ENCODE measurements around the gene AHCYL2.

GRCh38 chr7:129262324-129262723 lies 37.5 kb downstream of the AHCYL2 start:
- no peak for TF ChIP-seq POLR2AphosphoS5 (IDR thresholded peaks at IDR 0.05; ENCODE audit: low read depth)
- no peak for TF ChIP-seq REST (IDR thresholded peaks at IDR 0.05; ENCODE audit: unreplicated experiment)
- no peak for TF ChIP-seq CTCF (conservative IDR thresholded peaks at IDR 0.05; ENCODE audit: low read depth in 2 of 2)
- no peak for TF ChIP-seq CREB1 (CRISPR knock-in tag; IDR thresholded peaks at IDR 0.05; ENCODE audit: low read depth)
- TF ChIP-seq EZH2 (IDR thresholded peaks at IDR 0.05; ENCODE audit: low read depth, unreplicated experiment): no peak
- no peak for TF ChIP-seq NANOG (IDR thresholded peaks at IDR 0.05; ENCODE audit: borderline replicate concordance)

Data from GM23338 (cell line).